ENCODE measurements around the gene KANSL1. TPM values are rescaled to one million over a fixed set of nuclear protein-coding genes. Genes with fewer than 3 reads are reported as not detected.

The KANSL1 gene
- total and polyA plus RNA-seq, 3 donors from 2014 or later = 70.3 to 158 (median 152) TPM

DNA sequence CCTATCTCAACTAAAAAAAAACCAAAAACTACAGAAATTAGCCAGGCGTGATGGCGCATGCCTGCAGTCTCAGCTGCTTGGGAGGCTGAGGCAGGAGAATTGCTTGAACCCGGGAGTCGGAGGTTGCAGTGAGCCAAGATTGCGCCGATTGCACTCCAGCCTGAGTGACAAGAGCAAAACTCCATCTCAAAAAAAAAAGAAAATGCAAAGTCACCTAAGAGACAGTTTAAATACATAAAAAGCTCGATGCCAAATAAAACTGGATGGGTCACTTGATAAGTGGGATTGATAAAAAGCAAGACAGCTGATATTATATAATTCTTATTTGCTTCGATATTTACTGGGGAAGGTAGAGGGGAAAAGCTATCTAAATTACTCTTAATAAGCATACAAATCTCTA is 15.8 kb upstream of the KANSL1 start:
- Histone ChIP-seq H3K4me1 (no peaks in the 10 kb centered on the region), H3K27ac (no peak overlapping the region), H3K36me3 (ENCODE audit: low read depth, missing control alignments) (no peaks in the 10 kb centered on the region), H3K27me3 (no peaks in the 10 kb centered on the region), H3K4me3 (no peak overlapping the region), H3K9me3 (no peaks in the 10 kb centered on the region)
- no peak for DNase-seq
- WGBS, 2 donors = 94 to 95% methylated on average over 8 of the region's 8 CpGs
- TF ChIP-seq POLR2A (IDR thresholded peaks at IDR 0.05) = no peak
- TF ChIP-seq, protein P1, sequence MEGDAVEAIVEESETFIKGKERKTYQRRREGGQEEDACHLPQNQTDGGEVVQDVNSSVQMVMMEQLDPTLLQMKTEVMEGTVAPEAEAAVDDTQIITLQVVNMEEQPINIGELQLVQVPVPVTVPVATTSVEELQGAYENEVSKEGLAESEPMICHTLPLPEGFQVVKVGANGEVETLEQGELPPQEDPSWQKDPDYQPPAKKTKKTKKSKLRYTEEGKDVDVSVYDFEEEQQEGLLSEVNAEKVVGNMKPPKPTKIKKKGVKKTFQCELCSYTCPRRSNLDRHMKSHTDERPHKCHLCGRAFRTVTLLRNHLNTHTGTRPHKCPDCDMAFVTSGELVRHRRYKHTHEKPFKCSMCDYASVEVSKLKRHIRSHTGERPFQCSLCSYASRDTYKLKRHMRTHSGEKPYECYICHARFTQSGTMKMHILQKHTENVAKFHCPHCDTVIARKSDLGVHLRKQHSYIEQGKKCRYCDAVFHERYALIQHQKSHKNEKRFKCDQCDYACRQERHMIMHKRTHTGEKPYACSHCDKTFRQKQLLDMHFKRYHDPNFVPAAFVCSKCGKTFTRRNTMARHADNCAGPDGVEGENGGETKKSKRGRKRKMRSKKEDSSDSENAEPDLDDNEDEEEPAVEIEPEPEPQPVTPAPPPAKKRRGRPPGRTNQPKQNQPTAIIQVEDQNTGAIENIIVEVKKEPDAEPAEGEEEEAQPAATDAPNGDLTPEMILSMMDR (IDR thresholded peaks at IDR 0.05) = no peak
- intact Hi-C loops (cut with DNase I; ENCODE audit: low total_unique reads) = no loop called here

DNA sequence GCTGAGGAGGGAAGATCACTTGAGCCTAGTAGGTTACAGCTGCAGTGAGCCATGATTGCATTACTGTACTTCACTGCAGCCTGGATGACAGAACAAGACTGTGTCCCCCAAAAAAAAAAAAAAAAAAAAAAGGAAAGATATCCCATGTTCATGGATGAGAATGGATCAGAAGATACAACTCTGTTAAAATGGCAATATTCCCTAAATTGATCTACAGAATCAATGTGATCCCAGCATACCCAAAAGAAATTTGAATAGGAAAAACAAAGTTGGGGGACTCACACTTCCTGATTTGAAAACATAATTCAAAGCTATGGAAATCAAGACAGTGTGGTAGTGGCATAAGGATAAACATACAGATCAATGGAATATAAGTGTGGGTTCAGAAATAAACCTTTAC is 12.7 kb upstream of the KANSL1 start:
- no peaks in the 10 kb centered on the region for H3K36me3 ChIP-seq (ENCODE audit: low read depth, missing control alignments)
- intact Hi-C loops (cut with DNase I; ENCODE audit: low total_unique reads) = no loop called here

DNA sequence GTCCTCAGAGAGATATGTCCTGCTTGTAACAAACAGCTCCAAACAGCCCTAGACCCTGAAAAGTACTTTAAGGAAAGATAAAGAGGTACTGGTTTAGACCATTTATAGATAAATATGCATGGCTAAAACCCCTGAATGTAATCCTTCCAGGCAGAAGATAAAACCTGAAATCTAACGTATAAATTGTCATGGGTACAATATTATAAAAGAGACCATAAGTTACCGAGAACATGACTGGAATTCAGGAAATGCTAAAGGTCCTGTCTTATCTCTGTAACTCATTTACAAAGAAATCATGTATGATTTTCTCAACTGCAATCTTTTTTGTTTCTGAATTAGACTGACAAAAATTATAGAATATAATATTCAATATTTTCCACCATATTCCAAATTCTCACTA is 9.2 kb upstream of the KANSL1 start:
- intact Hi-C loops (cut with DNase I; ENCODE audit: low total_unique reads) = no loop called here
- no peak for TF ChIP-seq POLR2A (IDR thresholded peaks at IDR 0.05)
- TF ChIP-seq, protein P1 (IDR thresholded peaks at IDR 0.05) = no peak
- Histone ChIP-seq H3K4me1 (no peaks in the 10 kb centered on the region), H3K27me3 (no peaks in the 10 kb centered on the region), H3K36me3 (ENCODE audit: low read depth, missing control alignments) (no peaks in the 10 kb centered on the region), H3K27ac (no peak overlapping the region), H3K9me3 (no peaks in the 10 kb centered on the region), H3K4me3 (no peak overlapping the region)
- DNase-seq = no peak
- 58 to 64% methylated on average over 2 of the region's 2 CpGs for WGBS, 2 donors

More for the DNA sequence above, 12.7 kb upstream of the KANSL1 start:
- no peaks in the 10 kb centered on the region for H3K27me3 ChIP-seq
- DNase-seq = no peak
- no peak overlapping the region for H3K4me3 ChIP-seq
- TF ChIP-seq, protein P1 (IDR thresholded peaks at IDR 0.05) = no peak
- TF ChIP-seq POLR2A (IDR thresholded peaks at IDR 0.05) = no peak
- H3K9me3 ChIP-seq = no peaks in the 10 kb centered on the region
- H3K4me1 ChIP-seq = no peaks in the 10 kb centered on the region
- no peak overlapping the region for H3K27ac ChIP-seq

DNA sequence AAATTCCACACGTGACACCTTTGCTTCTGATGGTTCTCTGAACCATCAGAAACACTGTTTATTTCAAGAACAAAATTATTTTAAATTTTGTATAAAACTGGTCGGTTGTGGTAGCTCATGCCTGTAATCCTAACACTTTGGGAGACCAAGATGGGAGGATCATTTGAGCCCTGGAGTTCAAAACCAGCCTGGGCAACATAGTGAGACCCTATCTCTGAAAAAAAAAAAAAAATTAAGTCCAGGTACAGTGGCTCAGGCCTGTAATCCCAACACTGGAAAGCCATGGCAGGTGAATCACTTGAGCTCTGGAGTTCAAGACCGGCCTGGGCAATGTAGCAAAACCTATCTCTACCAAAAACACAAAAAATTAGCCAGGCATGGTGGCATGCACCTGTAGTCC is 8.3 kb upstream of the KANSL1 start:
- no peaks in the 10 kb centered on the region for H3K9me3 ChIP-seq
- TF ChIP-seq, protein P1 (IDR thresholded peaks at IDR 0.05) = no peak
- no peak for TF ChIP-seq POLR2A (IDR thresholded peaks at IDR 0.05)
- 91 to 93% methylated on average over 3 of the region's 3 CpGs for WGBS, 2 donors
- intact Hi-C loops (cut with DNase I; ENCODE audit: low total_unique reads) = no loop called here
- H3K36me3 ChIP-seq (ENCODE audit: low read depth, missing control alignments) = no peaks in the 10 kb centered on the region
- H3K4me1 ChIP-seq = no peaks in the 10 kb centered on the region
- DNase-seq = no peak
- H3K27ac ChIP-seq = no peak overlapping the region
- H3K27me3 ChIP-seq = no peaks in the 10 kb centered on the region
- no peak overlapping the region for H3K4me3 ChIP-seq

DNA sequence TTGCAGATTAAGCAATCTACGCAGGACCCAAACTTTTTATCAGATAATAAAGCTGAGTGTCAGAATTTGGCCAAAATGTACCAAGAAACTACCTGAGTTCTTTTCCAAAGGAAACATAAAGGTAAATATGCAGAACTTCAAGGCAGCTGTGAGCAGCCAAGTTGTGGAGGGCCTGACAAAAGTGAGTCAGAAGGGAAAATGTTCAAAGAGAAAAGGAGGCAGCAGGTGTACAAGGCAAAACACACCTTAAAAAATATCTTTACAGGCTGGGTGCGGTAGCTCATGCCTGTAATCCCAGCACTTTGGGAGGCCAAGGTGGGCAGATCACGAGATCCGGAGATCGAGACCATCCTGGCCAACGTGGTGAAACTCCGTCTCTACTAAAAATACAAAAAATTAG is 7.0 kb upstream of the KANSL1 start:
- TF ChIP-seq, protein P1 (IDR thresholded peaks at IDR 0.05) = no peak
- no peak for TF ChIP-seq POLR2A (IDR thresholded peaks at IDR 0.05)

More for the DNA sequence above, 7.0 kb upstream of the KANSL1 start:
- H3K27me3 ChIP-seq = no peaks in the 10 kb centered on the region
- no peaks in the 10 kb centered on the region for H3K36me3 ChIP-seq (ENCODE audit: low read depth, missing control alignments)
- no peak overlapping the region for H3K4me3 ChIP-seq
- no peaks in the 10 kb centered on the region for H3K4me1 ChIP-seq
- WGBS, 2 donors = 92 to 94% methylated on average over 7 of the region's 7 CpGs
- DNase-seq = no peak
- no peaks in the 10 kb centered on the region for H3K9me3 ChIP-seq
- intact Hi-C loops (cut with DNase I; ENCODE audit: low total_unique reads) = no loop called here
- H3K27ac ChIP-seq = no peak overlapping the region
